ENCODE results near the gene BCKDHB.

The BCKDHB gene

DNA sequence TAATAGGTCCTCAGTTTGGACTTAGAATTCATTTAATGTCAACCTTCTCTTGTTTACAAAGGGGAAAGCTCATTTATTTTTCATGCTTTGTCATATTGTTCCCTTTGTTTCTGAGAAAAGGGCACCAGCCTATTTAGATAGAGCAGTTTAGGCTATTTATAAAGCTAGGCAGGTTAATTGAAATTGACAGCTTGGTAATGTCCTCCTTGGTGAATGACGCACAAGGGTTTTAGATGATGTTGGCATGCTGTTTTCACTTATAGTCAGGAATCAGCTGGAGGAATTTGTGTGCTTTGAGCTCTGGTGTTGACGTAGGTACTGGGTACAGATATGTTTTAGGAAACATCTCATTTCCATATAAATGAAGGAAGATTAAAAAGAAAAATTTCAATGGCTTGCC is 45.2 kb downstream of the BCKDHB start:
- DNase-seq (ENCODE audit: low read depth): no peak

DNA sequence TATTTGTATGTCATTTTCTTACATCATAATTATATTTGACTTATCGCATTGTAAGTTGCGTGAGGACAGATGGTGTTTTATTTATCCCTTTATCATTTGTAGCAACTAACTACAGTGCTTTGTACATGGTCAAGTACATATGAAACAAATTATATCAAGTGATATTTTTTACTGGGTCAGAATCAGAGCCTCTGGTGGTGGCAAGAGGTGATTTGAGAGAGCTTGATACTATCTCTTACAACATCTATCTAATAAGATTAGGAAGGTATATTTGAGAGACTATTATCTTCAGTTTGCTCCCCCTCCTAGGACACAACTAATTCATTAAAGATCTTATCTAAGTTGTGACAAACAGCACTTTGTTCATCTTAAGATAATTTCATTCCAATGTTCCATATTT is 47.7 kb downstream of the BCKDHB start:
- DNase-seq (ENCODE audit: low read depth): no peak

DNA sequence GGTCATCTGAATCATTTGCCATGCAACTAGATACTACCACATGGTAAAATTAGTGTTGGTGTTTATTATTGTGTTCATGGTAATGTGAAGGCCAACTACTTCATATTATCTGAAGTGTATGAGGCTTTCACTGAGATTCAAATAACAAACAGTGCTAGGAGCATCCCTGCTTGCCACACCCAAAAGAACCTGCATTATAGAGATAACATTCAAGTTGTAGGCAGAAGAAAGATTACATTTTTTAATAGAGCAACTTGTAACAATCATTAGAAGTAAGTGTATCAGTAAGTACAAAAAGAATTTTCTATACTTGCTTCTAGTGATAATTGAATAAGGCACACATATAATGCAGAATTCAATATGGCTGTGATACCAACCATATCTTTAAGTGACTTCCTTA is 49.8 kb downstream of the BCKDHB start:
- DNase-seq (ENCODE audit: low read depth): no peak

DNA sequence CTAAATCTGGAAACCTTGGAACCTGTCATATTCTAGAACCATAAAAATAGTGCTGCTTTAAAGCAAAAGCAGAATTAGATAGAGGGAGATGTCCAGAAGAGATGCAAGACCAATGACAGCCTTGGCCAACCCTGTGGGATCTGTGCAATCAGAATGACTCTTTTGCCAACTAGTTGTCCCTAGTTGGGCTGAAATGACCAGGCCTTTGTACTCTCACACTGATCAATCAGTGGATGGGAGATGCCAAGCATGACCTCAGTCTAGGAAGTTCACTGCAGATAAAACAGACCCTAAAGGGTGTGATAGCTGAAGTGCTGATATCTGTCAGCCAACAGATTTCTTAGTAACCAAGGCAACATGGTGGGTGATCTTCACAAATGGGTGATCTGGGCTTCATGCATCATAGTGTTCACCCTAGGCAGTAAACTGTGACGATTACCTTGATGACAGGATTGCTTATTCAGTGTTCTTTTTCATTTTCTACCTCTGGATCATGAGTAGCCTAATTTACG is 52.1 kb downstream of the BCKDHB start:
- DNase-seq (ENCODE audit: low read depth): no peak

DNA sequence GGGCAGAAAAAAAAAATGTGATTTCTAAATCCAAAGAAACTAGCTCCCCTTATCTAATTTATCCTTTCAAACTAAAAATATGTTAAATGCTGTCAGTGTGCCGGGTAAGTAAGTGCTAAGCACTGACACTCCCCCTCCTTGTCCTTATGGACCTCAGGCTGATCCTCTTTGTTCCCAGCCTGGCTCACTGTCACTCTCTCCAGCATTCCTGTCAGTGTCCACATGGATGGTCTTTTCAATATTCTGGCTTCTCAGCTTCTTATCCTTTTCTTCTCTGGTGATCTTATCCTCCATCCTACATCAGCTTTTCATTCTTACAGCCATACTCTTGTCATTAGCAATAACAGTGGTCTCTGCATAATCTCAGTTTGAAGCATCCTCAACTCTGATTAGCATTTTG is 55.0 kb downstream of the BCKDHB start:
- DNase-seq (ENCODE audit: low read depth): no peak

DNA sequence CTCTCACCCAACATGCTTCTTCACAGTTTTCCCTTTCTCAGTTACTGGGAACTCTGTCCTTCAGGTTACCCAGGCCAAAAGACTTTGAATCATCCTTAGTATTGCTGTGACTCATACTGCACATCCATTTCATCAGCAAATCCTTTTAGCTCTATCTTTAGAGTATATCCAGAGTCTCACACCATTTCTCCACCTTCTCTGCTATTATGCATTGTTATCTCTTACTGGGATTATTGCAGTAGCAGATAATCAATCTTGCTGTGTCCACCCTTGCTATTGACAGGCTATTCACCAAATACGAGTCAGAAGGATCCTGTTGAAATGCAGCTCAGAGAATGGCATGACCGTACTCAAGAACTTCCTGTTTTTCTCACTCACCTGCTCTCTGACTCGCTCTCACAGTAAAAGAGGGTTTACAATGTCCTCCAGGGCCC is 57.3 kb downstream of the BCKDHB start:
- DNase-seq (ENCODE audit: low read depth): no peak

DNA sequence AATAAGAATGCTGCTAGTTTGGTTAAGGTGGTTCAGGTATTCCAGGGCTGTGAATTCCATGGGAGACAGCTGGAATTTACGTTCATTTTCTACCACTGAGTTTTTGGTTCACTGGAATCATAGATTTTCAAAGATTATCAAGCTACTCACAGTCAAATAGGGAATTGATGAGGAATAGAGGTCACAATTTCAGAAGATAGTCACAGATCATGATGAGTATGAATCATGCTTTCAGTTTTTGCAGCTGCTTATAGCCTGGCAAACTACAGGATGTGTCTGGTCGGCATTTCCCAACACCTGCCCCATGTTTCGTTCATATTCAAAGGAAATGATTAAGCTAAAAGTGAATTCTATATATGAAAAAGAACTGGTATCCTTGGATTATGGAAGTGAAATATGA is 58.7 kb downstream of the BCKDHB start:
- no peak for DNase-seq (ENCODE audit: low read depth)

DNA sequence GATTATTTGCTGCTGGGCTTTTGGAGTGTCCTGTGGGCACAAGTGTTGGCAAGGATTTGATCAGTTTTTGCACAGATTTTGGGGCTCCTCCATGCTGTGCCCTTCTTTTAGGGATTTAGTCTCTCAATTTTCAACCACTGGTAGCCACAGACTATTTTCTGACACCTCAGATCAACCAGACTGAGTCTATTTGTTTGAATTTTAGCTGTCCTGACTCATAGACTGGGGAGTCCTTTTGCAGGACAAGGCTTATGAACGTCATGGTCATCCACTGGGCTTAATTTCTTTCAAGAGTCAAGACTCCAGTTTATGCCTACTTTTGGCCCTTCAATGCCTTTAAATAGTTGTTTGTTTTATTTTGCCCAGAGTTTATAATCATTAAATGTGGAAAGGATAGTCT is 59.3 kb downstream of the BCKDHB start:
- no peak for DNase-seq (ENCODE audit: low read depth)

DNA sequence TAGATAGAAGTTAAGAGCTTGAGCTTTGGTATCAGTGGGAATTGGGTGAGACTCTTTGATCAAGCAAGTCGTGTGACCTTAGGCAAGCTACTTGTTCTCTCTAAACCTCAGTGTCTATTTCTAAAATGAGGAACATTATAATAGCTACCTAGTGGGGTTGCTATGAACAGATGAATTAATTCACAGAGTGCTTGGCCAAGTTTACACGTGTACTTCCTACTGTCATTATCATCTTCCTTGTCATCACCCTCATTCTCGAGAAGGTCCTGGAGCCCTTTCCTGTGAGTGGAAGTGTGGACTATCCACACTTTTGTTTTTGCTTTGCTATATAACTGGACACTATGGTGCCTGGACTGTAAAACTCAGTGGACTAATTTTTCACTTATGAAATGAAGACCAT is 64.0 kb downstream of the BCKDHB start:
- DNase-seq (ENCODE audit: low read depth): no peak

DNA sequence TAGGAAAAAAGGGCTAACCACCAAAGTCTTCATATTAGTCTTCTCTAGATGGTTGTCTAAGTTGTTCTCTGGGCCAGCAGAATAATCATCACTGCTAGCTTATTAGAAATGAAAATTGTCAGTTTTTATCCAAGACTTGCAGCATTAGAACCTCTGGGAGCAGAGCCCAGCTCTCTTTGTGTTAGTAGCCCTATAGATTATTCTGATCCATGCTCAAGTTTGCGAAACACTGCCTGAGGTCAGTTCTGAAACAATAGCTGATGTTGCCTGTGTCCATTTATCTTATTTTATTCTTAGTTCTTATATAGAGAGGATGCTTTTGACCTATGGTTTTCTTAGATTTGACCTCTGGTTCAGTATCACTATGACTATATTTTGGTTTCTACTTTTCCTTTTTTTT is 66.9 kb downstream of the BCKDHB start:
- no peak for DNase-seq (ENCODE audit: low read depth)

DNA sequence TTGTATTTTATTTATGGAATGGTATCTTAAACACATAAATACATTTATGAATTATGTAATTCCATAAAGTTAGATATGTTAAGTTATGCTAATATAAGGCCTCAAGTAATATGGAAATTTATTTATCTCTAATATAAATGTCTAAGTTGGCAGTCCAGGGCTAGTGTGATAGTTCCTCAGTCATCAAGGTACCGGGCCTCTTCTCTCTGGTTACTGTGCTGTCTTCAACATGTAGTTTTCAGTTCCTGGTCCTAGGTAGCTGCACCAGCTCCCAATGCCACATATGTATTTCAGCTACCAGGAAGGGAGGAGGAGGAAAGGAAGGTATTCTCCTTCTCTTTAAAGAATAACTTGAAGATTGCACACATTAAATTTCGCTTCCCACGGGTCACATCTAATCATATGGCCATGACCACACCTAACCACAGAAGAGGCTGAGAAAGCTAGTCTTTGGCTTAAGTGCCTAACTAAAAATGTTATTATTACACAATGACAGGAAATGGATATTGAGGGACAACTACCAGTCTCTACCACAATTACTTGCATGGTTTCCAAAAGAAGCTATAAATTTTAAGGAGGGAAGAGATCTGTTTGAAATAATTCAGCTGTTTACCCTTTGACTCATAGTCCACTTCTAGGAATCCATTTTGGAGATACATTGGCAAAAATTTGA is 68.6 kb downstream of the BCKDHB start:
- DNase-seq (ENCODE audit: low read depth): no peak

DNA sequence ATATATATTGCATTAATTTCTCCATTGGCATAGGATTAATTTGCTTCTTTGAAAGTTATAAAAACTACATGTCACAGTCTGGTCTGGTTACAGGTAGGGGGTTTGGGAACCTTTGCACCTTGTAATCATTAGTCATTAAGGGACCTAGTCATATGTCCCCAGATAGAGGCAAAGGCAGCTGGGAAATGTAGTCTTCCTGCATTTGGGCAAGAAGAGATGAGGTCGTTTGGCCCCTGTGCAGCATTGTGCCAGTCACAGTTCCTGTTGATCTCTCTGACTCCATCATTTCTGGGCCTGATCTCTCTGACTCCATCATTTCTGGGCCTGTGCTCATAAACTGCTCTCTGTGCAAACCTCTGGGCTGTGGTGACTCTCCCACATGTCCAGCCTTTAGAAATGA is 73.2 kb downstream of the BCKDHB start:
- no peak for DNase-seq (ENCODE audit: low read depth)

DNA sequence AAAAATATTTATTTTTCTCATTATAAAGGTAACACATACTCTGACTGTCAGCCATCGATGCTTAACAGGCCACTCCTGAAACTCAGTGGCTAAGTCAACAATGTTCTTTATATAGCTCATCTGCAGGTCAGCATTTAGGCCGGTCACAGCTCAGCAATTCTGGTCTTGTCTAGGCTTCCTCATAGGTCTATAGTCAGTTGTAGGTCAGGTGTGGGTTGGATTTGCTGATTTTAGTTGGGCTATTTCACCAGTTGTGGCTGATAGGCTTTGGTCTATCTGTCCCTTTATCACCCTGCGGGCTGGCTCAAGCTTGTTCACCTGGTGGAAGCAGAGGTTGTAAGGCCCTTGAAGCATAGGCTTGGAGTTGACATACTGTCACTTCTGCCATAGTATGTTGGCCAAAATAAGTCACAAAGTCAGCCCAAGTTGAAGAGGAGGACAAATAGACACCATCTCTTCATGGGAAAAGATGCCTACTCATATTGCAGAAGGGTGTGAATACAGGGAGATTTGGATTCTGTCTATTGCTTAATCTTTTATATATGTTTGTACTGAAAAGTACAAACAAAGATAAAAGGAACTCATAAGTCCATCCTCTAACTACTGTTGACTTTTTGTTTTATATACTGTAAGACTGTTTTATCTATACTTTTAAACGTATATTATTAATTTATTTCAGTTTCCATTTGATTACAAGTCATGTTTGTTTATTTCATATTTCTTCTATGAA is 75.0 kb downstream of the BCKDHB start:
- no peak for DNase-seq (ENCODE audit: low read depth)

DNA sequence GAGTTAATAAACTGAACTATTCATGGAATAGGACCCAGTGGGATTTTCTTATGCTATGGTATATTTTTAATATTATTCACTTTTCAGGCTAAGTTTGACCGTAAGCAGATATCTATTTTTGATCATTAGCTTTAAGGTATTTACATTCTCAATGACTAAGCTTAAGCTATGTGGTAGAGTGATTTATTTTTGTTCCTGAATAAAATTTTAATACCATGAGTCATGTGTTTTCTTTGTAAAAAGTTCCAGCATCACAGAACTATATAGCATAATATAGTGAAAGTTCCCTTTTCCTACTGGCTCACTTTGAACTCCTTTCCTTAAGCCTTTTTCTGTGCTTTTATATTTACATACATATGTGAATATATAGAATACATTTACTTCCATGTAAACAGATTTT is 75.8 kb downstream of the BCKDHB start:
- no peak for DNase-seq (ENCODE audit: low read depth)

DNA sequence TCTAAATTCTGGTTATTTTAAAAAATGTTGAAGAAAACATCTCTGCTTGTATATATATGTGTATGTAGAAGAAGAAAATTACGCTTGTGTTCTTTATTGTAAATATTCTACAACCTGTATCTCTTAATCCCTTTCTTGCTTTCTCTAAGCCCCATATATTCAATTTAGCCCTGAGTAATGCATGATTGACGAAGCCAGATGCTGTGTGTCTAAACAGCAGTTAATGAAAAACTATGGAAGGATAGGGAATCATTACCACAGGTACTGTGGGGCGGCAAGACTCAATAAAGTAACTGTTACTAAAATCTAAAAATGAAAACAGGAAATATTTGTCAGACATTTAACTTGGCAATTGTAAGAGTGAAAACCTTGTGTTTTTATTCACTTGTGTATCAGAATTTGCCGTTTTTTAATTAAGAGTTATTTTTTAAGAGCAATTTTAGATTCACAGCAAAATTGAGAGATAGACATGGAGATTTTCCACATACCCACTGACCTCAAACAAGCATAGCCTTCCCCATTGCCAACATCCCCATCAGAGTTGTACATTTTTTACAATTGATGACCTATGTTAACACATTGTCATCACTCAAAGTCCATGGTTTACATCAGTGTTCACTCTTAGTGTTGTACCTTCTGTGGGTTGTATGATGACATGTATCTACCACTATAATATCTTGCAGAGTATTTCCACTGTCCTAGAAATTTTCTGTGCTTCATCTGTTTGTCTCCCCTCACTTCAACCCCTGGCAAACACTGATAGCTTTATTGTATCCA is 76.7 kb downstream of the BCKDHB start:
- DNase-seq (ENCODE audit: low read depth): no peak

DNA sequence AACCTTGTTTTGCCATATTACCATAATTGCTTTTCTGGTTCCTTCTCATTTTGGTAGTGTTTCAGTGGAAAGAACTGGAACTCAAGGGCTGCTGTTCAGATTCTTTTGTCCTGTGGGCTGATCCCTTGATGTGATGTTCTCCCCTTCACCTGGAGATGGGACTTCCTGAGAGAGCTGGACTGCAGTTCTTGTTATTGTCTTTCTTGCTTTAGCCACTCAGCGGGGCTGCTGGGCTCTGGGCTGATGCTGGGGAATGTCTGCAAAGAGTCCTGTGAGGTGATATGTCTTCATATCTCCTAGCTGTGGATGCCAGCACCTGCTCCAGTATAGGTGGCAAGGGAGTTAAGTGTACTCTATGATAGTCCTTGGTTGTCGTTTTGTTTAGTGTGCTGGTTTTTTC is 79.0 kb downstream of the BCKDHB start:
- DNase-seq (ENCODE audit: low read depth): no peak

DNA sequence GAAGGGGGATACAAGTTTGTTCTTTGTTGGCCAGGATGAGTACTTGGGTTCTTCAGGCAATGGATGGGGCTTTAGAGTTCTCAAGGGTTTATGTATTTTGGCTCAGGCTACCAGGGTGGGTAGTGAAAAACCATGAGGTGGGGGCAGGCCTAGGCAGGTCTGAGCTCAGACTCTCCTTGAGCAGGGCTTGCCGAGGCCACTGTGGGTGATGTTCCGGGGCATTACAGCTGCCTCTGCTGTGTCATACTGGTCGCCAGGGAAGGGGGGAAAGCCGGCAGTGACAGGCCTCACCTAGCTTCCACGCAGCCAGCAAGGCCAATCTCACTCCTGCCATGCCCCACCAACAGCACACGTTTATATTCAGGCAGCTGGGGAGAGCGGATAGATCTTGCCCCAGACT is 79.6 kb downstream of the BCKDHB start:
- no peak for DNase-seq (ENCODE audit: low read depth)

DNA sequence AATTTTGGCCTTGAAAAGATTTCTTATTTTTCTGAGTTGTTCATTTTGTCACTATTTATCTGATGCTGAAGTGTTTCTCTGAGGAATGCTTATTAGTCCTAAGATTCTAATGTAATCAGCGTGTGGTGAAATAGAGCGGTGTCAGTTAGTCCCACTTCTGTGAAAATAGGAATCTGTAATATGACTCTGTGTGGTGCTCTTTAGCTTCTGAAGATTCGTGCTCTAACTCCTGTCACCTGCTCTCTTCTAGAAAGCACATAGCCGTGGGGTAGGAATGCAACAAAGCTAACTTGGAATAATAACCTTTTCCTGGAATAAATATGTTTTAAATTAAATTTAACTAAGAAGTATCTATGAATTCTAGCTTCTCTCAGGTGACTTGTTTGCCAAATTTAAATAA is 90.4 kb downstream of the BCKDHB start:
- no peak for DNase-seq (ENCODE audit: low read depth)

DNA sequence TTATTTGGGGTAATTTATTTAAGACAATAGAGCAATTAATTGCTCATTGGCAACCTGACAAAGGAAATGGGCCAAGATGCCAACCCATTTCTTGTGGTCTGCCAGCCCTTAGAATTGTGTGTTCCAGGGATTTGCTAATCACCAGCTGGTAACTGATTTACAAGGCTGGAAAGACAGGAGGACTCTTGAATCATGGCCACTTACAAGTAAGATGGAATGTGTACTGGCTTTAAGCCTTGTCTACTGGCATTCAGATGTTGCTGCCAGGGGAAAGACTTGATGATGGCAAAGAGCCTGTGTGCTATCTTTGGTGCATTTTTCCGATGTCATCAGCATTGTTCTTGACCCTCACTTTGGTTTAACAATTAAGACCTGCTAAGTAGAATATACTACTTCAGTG is 91.0 kb downstream of the BCKDHB start:
- DNase-seq (ENCODE audit: low read depth): no peak

DNA sequence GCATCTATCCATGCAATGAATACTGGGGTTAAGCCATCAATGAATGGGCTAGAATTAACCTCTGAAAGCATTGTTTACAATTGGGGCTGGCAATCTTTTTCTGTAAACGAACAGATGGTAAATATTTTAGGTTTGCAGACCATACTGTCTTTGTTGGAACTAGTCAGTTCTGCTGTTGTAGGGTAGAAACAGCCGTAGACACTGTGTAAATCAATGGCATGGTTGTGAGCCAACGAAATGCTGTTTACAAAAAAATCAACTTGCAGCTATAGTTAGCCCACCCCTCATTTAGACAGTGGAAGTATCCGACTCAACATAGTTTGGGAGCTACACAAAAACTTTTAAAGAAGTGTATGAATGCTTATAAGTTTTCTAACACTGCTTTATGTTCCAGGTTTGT is 91.5 kb downstream of the BCKDHB start:
- DNase-seq (ENCODE audit: low read depth): no peak

DNA sequence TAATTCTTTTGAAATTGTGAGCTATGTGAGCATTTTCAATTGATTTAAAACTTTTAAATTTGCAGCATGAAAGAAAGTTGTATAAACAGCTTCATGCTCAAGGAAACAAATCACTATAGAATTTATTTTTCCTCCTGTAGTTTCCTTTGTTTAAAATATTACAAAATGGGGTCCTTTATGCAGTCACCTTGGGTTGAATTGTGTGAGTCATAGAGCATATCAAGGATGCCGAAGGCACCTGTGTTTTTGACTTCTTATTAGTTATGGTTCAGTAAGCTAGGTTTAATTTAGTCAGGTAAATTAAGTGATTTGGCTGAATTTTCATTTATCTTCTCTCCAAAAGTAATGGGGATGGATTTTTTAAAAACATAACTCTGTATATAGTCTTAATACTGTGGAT is 96.8 kb downstream of the BCKDHB start:
- no peak for DNase-seq (ENCODE audit: low read depth)

DNA sequence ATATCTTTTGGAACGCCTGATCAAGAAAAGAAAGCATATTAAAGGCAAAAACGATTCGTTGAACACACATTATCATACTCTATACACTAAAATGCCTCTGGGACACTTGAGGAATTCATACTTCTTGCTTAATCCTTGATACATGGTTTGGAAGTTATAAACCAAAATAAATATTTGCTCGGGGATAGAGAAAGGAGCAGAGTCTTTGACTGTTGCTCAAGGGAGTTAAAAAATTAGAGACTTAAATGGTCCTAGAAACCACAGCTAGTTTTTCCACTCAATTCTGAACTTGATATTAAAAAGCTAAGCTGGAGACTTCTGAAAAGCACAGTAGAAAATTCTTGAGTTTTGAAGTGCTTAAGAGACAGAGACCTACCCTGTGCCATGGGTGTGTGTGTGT is 98.9 kb downstream of the BCKDHB start:
- no peak for DNase-seq (ENCODE audit: low read depth)

DNA sequence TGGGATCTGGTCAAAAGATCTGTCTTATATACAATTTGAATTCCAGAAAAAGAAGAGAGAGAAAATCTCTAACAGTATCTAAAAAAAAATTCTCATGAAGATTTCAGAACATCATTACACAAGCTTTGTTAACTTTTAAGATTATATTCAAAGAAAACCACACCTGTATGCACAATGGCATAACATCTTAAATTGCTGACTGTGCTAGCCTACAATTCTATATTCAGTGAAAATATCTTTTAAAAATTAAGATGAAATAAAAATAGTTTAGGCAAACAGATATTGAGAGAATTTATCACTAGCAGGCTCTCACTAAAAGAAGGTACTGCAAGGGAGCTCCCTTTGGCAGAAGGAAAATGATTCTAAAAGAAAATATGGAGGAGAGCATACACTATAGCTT is 100.3 kb downstream of the BCKDHB start:
- DNase-seq (ENCODE audit: low read depth): no peak
